ENCODE data around the gene KDM2A. TPM values are rescaled to one million over a fixed set of nuclear protein-coding genes. Genes with fewer than 3 reads are reported as not detected.

The KDM2A gene
- total and polyA plus RNA-seq, 2 donors (not counting 1 experiment from before 2014, with no cell fraction given): 132 to 229 TPM

- H3K4me3 Mint-ChIP-seq: peak overlapping the region; percentile 98
- Histone ChIP-seq H3K4me3 (ENCODE audit: control extremely low read depth in 1 of 5, extremely low read depth in 1 of 5, insufficient read depth in 1 of 5, low read depth in 2 of 5, low read length in 4 of 5) (peak overlapping the region in 3 of 5 experiments; percentile 5 to 37 (median 21)), H3K27ac (ENCODE audit: low read length in 2 of 2) (peak overlapping the region; percentile 73 to 82), H3K79me2 (ENCODE audit: control insufficient read depth, insufficient read depth, low read length) (peaks cover 100% of the 10 kb centered on the region), H3K4me2 (replicated peaks; ENCODE audit: low read depth, low read length, poor library complexity, severe bottlenecking) (peak overlapping the region; percentile 92), H3K27me3 (replicated peaks in 1 of 4; ENCODE audit: control extremely low read depth in 1 of 4, control insufficient read depth in 3 of 4, insufficient read depth in 4 of 4, low read length in 3 of 4) (no peaks in the 10 kb centered on the region), H3K36me3 (replicated peaks in 1 of 2; ENCODE audit: control extremely low read depth in 1 of 2, control insufficient read depth in 1 of 2, extremely low read depth in 1 of 2, insufficient read depth in 2 of 2, low read length in 1 of 2) (peaks cover 0 to 77% of the 10 kb centered on the region in 2 experiments), H3K9ac (ENCODE audit: low read length) (peak overlapping the region; percentile 37), H4K20me1 (ENCODE audit: control insufficient read depth, insufficient read depth, low read length, poor library complexity, severe bottlenecking) (peaks cover 75% of the 10 kb centered on the region), H3K9me3 (ENCODE audit: control extremely low read depth in 1 of 3, control insufficient read depth in 2 of 3, insufficient read depth in 1 of 3, low read length in 2 of 3) (no peaks in the 10 kb centered on the region), H3K4me1 (ENCODE audit: control insufficient read depth in 2 of 2, insufficient read depth in 2 of 2, low read length in 2 of 2) (peaks cover 98 to 99% of the 10 kb centered on the region in 2 donors), H2AFZ (ENCODE audit: insufficient read depth, low read depth, low read length, poor library complexity, severe bottlenecking) (no peak overlapping the region)
- peak; percentile 56 for DNase-seq
- peaks cover 94% of the 10 kb centered on the region for H3K4me1 Mint-ChIP-seq
- WGBS (ENCODE audit: insufficient coverage): 18% methylated on average over 12 of the region's 14 CpGs
- intact Hi-C loops (cut with micrococcal nuclease): no loop called here
- H3K9me3 Mint-ChIP-seq (ENCODE audit: insufficient read depth): no peaks in the 10 kb centered on the region
- TF ChIP-seq EZH2 (IDR thresholded peaks at IDR 0.05; ENCODE audit: borderline replicate concordance, insufficient read depth, low read depth, low read length, poor library complexity, severe bottlenecking) (no peak), CTCF (IDR thresholded peaks at IDR 0.05) (no peak)
- no peak for ATAC-seq (ENCODE audit: low read depth)
- H3K27ac Mint-ChIP-seq: peak overlapping the region; percentile 98
- H3K27me3 Mint-ChIP-seq: no peaks in the 10 kb centered on the region
- ChIA-PET POLR2A (interaction anchor here (0.6 to 7.8 kb wide), 6 partner anchors 10 to 72 kb away, joined by 3 to 131 read pairs (median 4); partner anchors contain the start of gene ANKRD13D), CTCF (interaction anchor here (0.9 to 4.6 kb wide), 5 partner anchors 11 to 108 kb away, joined by 4 to 24 read pairs (median 21); partner anchors contain the start of gene ANKRD13D)
Measured at GRCh38 chr11:67273260-67273990, 154.4 kb downstream of the KDM2A start.

Data from B cell (primary cell).